SK-N-SH treated with all-trans-retinoic acid at 6 μM for 48 hours (cell line): Measurements from ENCODE around the gene LIX1.

Experiments
- RARB ChIP-seq: fragments of 250-450 bp; sonication (Bioruptor Pico); IDR thresholded peaks from 2 replicates; pipeline ENCODE4 v1.8.0; 2021; ENCODE audit warnings: mild to moderate bottlenecking, moderate library complexity
- SNAI2 ChIP-seq: fragments of 250-450 bp; sonication (Bioruptor Pico); IDR thresholded peaks from 2 replicates; pipeline ENCODE4 v1.5.0; 2020; ENCODE audit warnings: mild to moderate bottlenecking, moderate library complexity
- TOX ChIP-seq: fragments of 250-450 bp; sonication (Bioruptor Pico); IDR thresholded peaks from 2 replicates; pipeline ENCODE4 v1.8.0; 2021; ENCODE audit warnings: mild to moderate bottlenecking, moderate library complexity, borderline replicate concordance
- ZFP3 ChIP-seq: fragments of 250-450 bp; sonication (Bioruptor Pico); IDR thresholded peaks from 2 replicates; pipeline ENCODE4 v1.5.0; 2020; ENCODE audit warnings: mild to moderate bottlenecking, moderate library complexity
- ZNF70 ChIP-seq: fragments of 450-650 bp; formaldehyde crosslinking; IDR thresholded peaks from 2 replicates; pipeline ENCODE4 v1.5.0; 2020; ENCODE audit warnings: mild to moderate bottlenecking, moderate library complexity
- TF ChIP-seq, protein P1 (sequence below): fragments of 250-450 bp; sonication (Bioruptor Pico); IDR thresholded peaks from 2 replicates; pipeline ENCODE4 v1.8.0; 2020; ENCODE audit warnings: mild to moderate bottlenecking, moderate library complexity, borderline replicate concordance

DNA sequence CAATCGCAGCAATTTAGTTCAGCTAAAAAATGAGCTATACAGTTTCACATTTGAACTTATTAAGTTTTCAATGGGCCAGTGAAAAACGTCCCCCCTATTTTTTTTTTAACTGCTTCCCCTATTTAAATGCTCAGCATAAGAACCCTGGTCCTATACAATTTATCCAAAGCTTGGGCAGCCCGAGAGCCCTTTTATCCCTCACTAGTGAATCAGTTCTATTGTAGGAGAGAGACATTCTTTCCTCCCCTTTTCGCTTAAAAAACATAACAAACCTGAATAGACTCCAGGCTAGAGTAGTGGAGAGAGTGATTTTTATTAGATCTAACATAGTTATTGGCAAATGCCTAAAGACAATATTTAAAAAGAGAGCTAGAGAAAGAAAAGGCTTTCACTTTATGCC is 1.4 kb downstream of the LIX1 start:
- TF ChIP-seq ZFP3, result no peak
- TF ChIP-seq RARB (CRISPR knock-in tag), result no peak
- no peak for TF ChIP-seq TOX (CRISPR knock-in tag)
- TF ChIP-seq, protein P1, sequence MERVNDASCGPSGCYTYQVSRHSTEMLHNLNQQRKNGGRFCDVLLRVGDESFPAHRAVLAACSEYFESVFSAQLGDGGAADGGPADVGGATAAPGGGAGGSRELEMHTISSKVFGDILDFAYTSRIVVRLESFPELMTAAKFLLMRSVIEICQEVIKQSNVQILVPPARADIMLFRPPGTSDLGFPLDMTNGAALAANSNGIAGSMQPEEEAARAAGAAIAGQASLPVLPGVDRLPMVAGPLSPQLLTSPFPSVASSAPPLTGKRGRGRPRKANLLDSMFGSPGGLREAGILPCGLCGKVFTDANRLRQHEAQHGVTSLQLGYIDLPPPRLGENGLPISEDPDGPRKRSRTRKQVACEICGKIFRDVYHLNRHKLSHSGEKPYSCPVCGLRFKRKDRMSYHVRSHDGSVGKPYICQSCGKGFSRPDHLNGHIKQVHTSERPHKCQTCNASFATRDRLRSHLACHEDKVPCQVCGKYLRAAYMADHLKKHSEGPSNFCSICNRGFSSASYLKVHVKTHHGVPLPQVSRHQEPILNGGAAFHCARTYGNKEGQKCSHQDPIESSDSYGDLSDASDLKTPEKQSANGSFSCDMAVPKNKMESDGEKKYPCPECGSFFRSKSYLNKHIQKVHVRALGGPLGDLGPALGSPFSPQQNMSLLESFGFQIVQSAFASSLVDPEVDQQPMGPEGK (CRISPR knock-in tag), result no peak
- TF ChIP-seq SNAI2 (CRISPR knock-in tag), result no peak
- no peak for TF ChIP-seq ZNF70 (CRISPR knock-in tag)
